HG03159 (cell line): Measurements from ENCODE around the gene ILF2.
"Not testable (repeated sequence)": the region's sequence is repeated elsewhere in the genome, so short reads cannot be mapped to it uniquely, and the experiment has no call there.

ENCODE experiments used
- ATAC-seq: cut with Tn5 transposase; IDR thresholded peaks from one replicate; pipeline ENCODE4 v1.9.1; 2021; ENCODE audit warnings: mild to moderate bottlenecking, moderate library complexity; ENCODE audit not compliant: unreplicated experiment

Gene ILF2

DNA sequence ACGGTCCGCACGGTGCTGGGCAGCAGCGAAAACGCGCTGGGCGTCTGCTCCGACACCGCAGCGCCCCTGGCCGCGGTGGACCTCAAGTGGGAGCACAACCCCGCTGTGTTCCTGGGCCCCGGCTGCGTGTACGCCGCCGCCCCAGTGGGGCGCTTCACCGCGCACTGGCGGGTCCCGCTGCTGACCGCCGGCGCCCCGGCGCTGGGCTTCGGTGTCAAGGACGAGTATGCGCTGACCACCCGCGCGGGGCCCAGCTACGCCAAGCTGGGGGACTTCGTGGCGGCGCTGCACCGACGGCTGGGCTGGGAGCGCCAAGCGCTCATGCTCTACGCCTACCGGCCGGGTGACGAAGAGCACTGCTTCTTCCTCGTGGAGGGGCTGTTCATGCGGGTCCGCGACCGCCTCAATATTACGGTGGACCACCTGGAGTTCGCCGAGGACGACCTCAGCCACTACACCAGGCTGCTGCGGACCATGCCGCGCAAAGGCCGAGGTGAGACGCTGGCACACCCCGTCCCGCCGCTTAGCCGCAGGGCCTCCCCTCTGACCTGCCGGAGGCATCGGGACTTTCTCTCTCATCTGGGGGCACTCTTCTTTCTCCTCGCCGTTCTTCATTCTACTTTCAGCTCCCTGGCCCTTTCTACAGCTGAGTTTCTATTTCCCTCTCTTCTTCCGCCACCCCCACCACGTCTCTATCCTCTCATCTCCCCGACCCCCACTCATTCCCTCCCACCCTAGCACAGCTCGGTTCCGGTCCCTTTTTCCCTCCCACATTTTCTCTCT is 8.7 kb upstream of the ILF2 start:
- no peak for ATAC-seq

DNA sequence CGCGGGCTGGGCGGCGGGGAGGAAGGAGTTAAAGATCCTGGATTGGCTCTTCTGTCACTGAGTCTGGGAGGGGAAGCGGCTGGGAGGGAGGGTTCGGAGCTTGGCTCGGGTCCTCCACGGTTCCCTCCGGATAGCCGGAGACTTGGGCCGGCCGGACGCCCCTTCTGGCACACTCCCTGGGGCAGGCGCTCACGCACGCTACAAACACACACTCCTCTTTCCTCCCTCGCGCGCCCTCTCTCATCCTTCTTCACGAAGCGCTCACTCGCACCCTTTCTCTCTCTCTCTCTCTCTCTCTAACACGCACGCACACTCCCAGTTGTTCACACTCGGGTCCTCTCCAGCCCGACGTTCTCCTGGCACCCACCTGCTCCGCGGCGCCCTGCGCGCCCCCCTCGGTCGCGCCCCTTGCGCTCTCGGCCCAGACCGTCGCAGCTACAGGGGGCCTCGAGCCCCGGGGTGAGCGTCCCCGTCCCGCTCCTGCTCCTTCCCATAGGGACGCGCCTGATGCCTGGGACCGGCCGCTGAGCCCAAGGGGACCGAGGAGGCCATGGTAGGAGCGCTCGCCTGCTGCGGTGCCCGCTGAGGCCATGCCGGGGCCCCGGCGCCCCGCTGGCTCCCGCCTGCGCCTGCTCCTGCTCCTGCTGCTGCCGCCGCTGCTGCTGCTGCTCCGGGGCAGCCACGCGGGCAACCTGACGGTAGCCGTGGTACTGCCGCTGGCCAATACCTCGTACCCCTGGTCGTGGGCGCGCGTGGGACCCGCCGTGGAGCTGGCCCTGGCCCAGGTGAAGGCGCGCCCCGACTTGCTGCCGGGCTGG is 7.9 kb upstream of the ILF2 start, which contains the start of gene NPR1:
Gene NPR1 (plus strand): TSS at position 170 of the 818 bp plus-strand sequence. CDS start 421 bp downstream, at position 591.
- ATAC-seq = no peak

DNA sequence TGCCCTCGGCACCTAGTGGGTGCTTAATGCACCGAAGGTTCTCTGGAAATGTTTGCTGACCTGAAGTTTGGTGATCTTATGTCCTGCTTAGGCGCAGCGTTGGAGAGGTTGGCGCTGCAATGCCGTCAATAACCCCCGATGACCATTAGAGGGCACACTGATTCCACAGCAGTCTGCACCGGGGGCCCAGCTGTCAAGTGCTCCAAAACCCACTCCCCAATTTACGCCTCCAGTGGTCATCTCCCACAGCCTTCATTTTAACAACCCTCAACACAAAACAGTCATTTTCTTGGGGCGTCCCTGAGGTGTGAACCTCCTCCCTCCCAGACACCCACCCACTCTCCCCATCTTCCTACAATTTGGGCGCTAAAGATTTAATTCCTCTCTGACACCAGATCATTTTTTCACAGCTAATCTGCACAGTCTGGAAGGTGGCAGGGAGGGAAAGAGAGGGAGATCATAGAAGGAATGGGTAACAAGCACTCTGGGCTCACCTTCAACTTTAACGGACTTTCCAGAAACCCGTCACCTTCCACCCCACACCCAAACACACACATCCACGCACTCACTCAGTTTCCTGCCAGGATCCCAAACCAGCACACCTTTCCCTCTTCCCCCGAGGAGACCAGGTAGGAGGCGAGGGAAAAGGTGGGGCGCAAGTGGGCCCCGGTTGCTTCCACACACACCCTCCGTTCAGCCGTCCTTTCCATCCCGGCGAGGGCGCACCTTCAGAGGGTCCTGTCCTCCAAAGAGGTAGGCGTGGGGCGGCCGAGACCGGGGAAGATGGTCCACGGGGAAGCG is 7.1 kb upstream of the ILF2 start:
- ATAC-seq = no peak

DNA sequence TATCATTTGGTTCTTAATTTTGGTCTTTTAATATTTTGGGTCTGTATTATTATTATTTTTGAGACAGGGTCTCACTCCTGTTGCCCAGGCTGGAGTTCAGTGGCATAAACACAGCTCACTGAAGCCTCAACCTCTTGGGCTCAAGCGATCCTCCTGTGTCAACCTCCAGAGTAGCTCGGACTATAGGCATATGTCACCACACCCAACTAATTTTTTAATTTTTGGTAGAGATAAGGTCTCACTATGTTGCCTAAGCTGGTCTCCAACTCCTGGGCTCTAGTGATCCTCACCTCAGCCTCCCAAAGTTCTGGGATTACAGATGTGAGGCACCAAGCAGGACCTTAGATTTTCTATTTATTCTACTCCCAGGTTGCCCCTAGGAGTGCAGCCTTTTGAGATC is 2.7 kb upstream of the ILF2 start:
- ATAC-seq = no peak

DNA sequence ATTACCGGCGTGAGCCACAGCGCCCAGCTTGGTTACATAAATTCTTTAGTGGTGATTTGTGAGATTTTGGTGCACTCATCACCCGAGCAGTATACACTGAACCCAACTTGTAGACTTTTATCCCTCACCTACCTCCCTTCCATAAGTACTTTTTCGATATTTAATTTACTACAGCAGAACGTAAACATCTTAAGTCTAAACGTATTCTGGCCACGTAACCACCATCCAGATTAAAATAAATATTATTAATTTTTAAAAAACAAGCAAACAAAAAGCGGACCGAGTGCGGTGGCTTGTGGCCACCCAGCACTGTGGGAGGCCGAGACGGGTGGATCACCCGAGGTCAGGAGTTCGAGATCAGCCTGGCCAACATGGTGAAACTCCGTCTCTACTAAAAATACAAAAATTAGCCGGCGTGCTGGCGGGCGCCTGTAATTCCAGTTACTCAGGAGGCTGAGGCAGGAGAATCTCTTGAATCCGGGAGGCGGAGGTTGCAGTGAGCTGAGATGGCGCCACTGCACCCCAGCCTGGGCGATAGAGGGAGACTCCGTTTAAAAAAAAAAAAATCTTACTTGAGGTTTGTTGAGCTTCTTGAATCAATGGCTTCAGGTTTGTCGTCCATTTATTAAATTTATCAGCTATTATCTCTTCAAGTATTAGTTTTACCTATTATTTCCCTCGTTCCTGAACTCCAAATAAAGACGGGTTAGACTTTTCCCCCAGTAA is 998 bp upstream of the ILF2 start:
- ATAC-seq = peak; percentile 16

DNA sequence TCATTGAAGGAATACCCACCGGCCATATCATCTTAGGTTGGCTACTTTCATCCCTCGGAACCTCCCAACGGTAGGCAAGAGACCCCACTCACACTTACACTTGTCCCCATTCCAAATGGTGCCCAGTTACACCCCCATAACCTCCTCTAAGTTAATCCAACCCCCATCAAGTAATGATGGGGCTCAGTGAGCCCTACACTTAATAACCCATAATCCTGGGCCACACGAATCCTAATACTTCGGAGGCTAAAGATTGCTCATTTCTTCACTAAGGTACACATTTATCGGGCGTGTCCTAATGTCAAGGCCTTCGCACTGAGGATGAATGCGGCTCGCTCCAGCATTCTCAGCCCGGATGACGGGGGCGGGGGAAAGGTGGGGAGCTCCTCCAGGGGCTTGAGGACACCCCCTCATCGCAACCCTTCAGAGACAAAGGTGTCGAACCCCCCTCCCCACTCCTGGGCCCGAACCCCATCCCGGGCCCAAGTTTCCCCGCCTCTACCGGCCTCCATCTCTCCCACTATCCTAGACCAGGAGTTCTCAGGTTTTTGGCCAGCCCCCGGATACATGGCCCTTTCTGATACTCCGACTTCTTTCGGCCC is 435 bp downstream of the ILF2 start:
- ATAC-seq = peak; percentile 1

DNA sequence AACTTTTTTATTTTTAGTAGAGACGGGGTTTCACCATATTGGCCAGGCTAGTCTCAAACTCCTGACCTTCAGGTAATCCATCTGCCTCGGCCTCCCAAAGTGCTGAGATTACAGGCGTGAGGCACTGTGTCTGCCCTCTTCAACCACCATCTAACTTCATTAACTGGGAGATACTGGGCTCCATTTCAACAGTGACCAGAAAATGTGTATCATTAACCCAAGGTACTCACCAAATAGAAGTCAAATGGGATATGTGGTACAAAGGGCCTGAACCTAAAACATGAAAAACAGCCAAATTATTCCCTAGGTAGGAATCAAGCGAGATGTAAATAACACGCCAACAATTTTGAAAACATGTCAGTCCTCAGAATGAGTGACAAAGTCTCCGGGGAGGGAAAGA is 1.2 kb downstream of the ILF2 start:
- no peak for ATAC-seq

DNA sequence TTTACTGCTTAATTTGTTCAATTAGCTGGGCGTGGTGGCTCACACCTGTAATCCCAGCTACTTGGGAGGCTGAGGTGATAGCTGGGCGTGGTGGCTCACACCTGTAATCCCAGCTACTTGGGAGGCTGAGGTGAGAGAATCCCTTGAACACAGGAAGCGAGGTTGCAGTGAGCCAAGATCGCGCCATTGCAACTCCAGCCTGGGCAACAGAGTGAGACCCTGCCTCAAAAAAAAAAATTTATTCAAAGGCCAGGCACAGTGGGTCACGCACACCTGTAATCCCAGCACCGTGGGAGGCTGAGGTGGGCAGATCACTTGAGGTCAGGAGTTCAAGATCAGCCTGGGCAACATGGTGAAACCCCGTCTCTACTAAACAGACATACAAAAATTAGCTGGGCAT is 2.1 kb downstream of the ILF2 start:
- not testable (repeated sequence) for ATAC-seq

DNA sequence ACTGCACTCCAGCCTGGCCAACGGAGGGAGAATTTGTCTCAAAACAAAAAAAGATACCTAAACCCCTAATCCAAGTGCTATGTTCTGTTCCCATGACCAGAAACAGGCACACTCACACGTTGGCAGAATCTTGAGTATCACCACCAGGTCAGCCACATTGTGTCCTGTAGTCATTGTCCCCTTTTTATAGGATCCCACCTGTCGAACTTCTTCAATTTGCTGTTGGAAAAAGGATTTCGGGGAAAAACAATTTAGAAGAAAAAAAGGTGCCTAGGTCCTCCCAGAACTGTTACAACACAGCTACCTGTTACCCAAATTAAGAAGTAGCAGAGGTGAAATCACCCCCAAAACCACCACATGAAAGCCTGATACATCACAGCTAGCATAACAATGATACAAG is 3.4 kb downstream of the ILF2 start:
- ATAC-seq = no peak

DNA sequence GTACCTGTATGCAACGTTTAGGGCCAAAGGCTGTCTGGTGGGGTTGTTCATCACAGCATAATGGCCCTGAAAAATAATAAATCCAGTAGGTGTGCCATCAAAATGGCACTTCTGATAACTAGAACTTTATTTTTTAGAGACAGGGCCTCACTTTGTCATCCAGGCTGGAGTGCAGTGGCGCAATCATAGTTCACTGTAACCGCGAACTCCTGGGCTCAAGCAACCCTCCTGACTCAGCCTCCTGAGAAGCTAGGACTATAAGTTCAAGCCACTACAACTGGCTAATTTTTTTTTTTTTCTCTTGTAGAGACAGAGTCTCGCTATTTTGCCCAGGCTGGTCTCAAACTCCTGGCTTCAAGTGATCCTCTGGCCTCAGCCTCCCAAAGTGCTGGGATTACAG is 7.6 kb downstream of the ILF2 start:
- ATAC-seq = no peak

DNA sequence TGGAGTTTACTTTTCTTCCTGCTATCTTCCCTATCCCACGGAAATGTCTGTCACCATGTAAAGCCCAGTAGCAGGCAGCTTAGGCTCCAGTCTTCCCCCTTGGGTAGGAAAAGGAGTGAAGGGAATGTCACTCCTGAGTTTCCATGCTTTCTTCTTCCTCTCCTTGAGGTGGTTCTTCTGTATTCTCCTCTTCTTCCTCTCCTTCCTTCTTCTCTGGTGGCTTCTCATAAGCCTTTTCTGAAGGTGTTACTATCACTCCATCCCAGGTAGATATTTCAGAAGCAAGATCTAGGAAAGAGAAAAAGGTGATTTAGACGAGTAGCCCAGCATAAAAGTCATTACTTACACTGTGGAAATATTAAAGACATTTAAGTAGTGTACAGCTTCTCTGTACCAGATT is 8.5 kb downstream of the ILF2 start:
- no peak for ATAC-seq

DNA sequence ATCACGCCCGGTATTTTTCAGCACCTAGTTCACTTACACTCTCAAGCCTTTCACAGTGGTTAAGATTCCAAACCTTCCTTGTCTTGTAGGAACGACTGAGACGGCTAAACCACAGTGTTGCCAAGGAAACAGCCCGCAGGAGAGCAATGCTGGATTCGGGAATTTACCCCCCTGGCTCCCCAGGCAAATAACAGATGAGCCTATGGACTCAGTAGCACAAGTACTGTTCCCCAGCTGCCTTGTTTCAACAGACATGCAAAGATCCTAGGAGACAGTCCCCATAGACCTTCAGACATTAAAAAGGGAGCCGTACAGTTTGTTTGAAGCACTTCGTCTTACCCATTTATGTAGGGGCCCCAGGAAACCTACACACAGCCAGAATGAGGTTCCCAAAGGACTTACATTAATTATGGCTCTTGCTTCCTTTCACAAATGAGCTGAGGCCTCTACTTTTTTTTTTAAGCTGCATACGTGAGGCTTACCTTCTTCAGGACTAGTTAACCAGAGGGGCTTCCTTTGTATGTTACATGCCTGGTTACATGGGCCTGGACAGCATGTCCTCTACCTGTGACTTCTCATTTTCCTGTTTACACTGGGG is 9.6 kb downstream of the ILF2 start:
- no peak for ATAC-seq

DNA sequence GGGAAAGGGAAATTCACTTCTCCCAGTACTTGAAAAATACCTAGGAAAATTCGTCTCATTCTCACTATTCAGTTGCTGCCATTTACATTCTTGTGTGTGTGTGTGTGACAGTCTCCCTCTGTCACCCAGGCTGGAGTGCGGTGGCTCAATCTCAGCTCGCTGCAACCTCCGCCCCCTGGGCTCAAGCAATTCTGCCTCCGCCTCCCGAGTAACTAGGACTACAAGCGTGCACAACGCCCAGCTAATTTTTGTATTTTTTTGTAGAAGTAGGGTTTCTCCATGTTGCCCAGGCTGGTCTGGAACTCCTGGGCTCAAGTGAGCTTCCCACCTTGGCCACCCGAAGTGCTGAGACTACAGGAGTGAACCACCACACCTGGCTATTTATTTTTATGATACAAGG is 11.1 kb downstream of the ILF2 start:
- ATAC-seq = no peak

DNA sequence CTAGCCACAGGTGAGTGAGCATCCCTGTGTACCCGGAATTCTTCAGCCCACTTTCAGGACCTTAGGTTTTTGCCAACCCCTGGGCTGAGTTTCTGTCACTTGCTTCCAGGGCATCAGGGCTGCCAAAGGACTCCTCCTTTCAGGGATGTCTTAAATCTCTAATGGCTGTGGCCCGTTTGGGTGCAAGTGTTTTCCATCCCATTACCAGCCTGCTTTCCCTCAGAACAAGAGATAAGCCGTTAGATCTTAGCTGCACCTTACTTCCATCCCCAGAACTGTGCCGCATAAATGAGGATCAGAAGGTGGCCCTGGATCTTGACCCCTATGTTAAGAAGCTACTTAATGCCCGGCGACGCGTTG is 11.6 kb downstream of the ILF2 start:
- ATAC-seq = no peak

DNA sequence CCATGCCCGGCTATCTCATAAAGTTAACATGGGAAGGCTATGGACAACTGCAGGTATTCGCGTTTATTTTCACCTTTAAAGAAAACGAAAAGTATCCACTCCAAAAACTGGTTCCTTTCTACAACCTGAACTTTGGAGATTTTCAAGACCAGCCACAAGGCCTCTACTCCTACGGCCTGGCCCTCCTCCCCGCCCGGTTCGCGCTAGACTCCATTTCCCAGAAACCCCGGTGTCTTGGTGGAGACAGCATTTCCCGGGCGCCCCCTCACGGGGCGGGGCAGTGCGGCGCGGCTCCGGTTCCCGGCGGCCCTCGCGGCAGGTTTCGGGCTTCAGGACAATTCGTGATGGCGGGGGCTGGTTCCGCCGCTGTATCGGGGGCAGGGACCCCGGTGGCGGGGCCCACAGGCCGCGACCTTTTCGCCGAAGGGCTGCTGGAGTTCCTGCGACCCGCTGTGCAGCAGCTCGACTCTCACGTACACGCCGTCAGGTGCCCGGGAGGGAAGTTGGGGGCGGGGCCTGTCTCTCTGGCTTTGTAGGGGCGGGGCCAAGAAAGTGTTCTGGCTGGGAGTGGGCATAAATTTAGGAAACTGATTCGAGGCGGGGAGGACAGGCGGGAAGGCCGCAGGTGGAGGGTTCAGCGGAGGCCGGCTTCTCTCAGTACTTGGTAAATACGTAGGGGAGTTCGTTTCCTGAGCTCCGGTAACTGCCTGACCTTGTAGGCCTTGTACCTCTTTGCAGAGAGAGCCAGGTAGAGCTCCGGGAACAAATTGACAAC is 12.2 kb downstream of the ILF2 start, which contains the start of gene SNAPIN:
Gene SNAPIN (plus strand): TSS at position 304 of the 775 bp plus-strand sequence. CDS start 41 bp downstream, at position 345.
- peak; percentile 89 for ATAC-seq

DNA sequence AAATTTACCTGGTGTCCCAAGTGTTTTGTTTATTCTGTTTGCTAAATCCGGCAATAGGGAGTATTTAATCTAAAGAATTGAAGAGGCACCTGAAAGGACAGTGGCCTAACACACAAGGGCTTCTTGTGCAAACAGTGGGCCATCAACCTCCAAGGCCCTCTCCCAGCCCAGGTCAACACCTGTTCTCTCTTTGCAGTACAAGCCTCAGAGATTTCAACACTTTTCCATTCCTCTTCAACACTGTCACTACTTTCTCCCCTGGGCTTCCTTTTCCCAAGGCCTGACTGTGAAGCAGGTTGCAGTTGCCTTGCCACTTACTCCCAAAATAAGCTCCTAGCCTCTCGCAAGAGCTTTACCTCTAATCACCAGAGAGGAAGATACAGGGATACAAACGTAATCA is 15.5 kb downstream of the ILF2 start:
- ATAC-seq = no peak

DNA sequence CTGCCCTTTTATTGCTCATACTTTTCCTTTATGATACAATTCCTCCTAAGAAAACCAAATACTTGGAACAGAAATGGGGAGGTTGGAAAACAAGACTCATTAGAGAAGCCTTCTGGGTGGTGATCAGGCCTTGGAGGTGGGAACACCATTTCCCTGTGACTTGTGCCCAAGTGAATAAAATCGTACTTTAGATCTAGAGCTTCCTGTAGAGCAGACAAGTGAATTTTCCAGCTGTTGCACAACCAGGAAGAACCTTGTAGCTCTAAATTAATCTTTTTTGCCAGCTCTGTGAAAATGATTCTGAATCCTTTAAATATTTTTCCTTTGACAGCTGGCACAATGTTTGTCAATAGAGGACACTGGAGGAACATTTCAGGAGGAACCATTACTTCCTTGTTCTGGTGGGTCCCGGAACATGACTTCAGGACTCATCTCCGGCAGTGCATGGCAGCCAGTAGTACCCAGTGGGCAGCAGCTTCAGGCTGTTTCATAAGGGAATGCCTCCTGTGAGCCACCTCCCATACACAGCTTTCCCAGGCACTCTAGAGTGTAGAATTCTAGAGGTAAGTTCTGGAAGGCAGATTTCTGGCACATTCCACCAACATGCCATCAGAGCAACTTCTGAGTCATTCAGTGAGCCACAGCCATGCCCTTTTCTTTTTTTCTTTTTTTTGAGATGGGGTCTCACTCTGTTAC is 17.8 kb downstream of the ILF2 start:
- ATAC-seq = no peak

DNA sequence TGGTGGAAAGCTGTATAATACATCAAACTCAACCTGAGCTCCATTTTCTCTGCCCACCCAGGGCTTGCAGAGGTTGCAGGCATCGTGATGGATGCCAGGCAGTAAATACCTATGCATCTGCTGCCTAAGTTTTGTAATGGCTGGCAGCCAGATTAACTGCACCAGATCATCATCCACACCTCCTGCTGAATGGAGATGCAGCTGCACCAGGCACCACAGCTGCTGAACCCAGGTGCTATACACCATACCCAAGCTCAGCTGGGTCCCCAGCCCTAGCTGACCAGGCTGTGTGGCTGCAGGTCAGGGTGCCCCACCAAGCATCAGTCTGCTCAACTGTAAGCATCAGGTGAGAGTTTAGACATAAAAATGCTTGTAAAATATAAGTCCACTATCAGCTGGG is 19.0 kb downstream of the ILF2 start:
- no peak for ATAC-seq

DNA sequence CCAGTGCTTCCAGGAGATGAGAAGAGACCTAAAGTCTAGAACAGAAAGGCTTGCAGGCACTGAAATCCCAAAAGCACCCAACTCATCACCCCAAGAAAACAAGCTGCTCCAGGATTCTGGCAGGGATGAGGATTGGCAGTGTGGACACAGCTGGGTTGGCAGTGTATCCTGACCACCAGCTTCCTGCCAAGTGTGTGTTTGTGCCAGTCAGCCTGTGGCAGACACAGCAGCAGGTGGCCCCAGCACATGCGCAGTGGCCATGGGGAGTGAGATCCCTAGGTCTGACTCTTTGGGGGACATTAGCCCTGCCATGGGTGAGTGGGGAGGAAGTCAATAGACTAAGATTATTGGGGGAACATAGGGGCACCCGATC is 20.9 kb downstream of the ILF2 start:
- no peak for ATAC-seq
